Liver (tissue), 3 donors: ENCODE measurements around the gene NDC1.

Experiments used
- CTCF ChIP-seq: fragments of 150-350 bp; IDR thresholded peaks from 2 replicates; pipeline ENCODE4 v1.5.1; 2017; ENCODE audit warnings: improper control_type of control experiment, low read depth, low read length; ENCODE audit not compliant: missing input control
- EGR1 ChIP-seq, 2 donors: IDR thresholded peaks; 2 replicates each; pipeline ENCODE4 v1.6.1; 2016 to 2018; ENCODE audit warnings: antibody characterized with exemption in 2 of 2, low read depth in 2 of 2
- JUND ChIP-seq, 2 donors: IDR thresholded peaks; 2 replicates each; pipeline ENCODE4 v1.6.1; 2016; ENCODE audit warnings: antibody characterized with exemption in 2 of 2
- MAX ChIP-seq: IDR thresholded peaks from 2 replicates; pipeline ENCODE4 v1.6.1; 2016; ENCODE audit warnings: antibody characterized with exemption
- RAD21 ChIP-seq, 2 donors: IDR thresholded peaks; 2 replicates each; pipeline ENCODE4 v1.6.1; 2016; ENCODE audit warnings: antibody characterized with exemption in 2 of 2, mild to moderate bottlenecking in 2 of 2
- RXRA ChIP-seq, 2 donors: IDR thresholded peaks; 2 replicates each; pipeline ENCODE4 v1.6.1; 2017 to 2018; ENCODE audit warnings: antibody characterized with exemption in 2 of 2, mild to moderate bottlenecking in 1 of 2
- YY1 ChIP-seq: IDR thresholded peaks from 2 replicates; pipeline ENCODE4 v1.6.1; 2016; ENCODE audit warnings: antibody characterized with exemption, mild to moderate bottlenecking
- TF ChIP-seq, protein P1 (sequence below): IDR thresholded peaks from 2 replicates; pipeline ENCODE4 v1.6.1; 2016; ENCODE audit warnings: antibody characterized with exemption
- TF ChIP-seq, protein P2 (sequence below): IDR thresholded peaks from 2 replicates; pipeline ENCODE4 v1.6.1; 2016; ENCODE audit warnings: antibody characterized with exemption, mild to moderate bottlenecking
- donor health status: healthy.
- donor health status: healthy.

DNA sequence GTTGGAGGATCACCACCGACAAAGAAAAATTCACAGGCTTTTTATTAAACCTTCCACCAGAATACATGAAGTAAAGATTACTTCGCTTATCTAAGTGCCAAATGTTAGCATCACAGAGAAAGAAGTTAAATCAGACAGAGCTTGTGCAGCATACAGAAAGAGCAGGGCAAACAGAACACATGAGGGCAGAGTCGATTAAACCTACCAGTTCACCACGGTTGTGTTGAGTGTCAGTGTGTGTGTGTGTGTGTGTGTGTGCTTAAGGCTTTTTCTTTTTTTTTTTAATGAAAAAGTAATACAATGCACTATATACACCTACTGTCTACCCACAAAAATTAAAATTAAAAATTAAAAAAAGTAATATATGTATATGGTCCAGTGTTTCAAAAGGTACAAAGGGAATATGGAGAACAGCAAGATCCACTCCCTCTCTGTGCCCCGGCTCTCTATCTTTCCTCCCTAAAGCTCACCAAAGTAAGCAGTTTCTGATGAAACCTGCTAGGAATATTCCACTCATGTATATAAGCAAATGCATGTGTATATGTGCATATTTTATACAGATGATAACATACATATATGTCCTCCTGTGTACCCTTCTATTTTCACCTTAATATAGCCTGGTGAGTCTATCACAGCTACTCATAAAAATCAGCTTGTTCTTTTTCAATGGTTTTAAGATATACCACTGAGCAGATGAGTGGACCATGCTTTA lies 33.8 kb upstream of the NDC1 start:
- TF ChIP-seq CTCF = no peak
- no peak for TF ChIP-seq EGR1 (IDR thresholded peaks at IDR 0.05; ENCODE audit: low read depth in 2 of 2)
- no peak for TF ChIP-seq JUND (IDR thresholded peaks at IDR 0.05)
- no peak for TF ChIP-seq YY1
- no peak for TF ChIP-seq RXRA (IDR thresholded peaks at IDR 0.05)
- TF ChIP-seq, protein P1, sequence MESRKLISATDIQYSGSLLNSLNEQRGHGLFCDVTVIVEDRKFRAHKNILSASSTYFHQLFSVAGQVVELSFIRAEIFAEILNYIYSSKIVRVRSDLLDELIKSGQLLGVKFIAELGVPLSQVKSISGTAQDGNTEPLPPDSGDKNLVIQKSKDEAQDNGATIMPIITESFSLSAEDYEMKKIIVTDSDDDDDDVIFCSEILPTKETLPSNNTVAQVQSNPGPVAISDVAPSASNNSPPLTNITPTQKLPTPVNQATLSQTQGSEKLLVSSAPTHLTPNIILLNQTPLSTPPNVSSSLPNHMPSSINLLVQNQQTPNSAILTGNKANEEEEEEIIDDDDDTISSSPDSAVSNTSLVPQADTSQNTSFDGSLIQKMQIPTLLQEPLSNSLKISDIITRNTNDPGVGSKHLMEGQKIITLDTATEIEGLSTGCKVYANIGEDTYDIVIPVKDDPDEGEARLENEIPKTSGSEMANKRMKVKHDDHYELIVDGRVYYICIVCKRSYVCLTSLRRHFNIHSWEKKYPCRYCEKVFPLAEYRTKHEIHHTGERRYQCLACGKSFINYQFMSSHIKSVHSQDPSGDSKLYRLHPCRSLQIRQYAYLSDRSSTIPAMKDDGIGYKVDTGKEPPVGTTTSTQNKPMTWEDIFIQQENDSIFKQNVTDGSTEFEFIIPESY = no peak
- TF ChIP-seq, protein P2, sequence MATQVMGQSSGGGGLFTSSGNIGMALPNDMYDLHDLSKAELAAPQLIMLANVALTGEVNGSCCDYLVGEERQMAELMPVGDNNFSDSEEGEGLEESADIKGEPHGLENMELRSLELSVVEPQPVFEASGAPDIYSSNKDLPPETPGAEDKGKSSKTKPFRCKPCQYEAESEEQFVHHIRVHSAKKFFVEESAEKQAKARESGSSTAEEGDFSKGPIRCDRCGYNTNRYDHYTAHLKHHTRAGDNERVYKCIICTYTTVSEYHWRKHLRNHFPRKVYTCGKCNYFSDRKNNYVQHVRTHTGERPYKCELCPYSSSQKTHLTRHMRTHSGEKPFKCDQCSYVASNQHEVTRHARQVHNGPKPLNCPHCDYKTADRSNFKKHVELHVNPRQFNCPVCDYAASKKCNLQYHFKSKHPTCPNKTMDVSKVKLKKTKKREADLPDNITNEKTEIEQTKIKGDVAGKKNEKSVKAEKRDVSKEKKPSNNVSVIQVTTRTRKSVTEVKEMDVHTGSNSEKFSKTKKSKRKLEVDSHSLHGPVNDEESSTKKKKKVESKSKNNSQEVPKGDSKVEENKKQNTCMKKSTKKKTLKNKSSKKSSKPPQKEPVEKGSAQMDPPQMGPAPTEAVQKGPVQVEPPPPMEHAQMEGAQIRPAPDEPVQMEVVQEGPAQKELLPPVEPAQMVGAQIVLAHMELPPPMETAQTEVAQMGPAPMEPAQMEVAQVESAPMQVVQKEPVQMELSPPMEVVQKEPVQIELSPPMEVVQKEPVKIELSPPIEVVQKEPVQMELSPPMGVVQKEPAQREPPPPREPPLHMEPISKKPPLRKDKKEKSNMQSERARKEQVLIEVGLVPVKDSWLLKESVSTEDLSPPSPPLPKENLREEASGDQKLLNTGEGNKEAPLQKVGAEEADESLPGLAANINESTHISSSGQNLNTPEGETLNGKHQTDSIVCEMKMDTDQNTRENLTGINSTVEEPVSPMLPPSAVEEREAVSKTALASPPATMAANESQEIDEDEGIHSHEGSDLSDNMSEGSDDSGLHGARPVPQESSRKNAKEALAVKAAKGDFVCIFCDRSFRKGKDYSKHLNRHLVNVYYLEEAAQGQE = no peak
- no peak for TF ChIP-seq MAX
- no peak for TF ChIP-seq RAD21 (IDR thresholded peaks at IDR 0.05)
